Endometrial microvascular endothelial cells (primary cell): Measurements from ENCODE around the gene SLAMF7. TPM values are rescaled to one million over a fixed set of nuclear protein-coding genes. Genes with fewer than 3 reads are reported as not detected.

ENCODE experiments used
- in situ Hi-C: cut with HindIII; loops from 2 replicates; pipeline ENCODE4 v1.10.0; 2017; ENCODE audit warnings: low sequenced_read_pairs, low pct_unique_long_range_greater_than_20kb; ENCODE audit errors: inconsistent ontology term
- total RNA-seq: library from RNA; depleted of rRNA; stranded (reverse); fragments of >200 nt; gene quantifications from one replicate; pipeline ENCODE4 v1.2.3, GENCODE V29; 2015; ENCODE audit errors: inconsistent ontology term

SLAMF7 gene
- total RNA-seq, 1 donor from 2014 or later = not detected

DNA sequence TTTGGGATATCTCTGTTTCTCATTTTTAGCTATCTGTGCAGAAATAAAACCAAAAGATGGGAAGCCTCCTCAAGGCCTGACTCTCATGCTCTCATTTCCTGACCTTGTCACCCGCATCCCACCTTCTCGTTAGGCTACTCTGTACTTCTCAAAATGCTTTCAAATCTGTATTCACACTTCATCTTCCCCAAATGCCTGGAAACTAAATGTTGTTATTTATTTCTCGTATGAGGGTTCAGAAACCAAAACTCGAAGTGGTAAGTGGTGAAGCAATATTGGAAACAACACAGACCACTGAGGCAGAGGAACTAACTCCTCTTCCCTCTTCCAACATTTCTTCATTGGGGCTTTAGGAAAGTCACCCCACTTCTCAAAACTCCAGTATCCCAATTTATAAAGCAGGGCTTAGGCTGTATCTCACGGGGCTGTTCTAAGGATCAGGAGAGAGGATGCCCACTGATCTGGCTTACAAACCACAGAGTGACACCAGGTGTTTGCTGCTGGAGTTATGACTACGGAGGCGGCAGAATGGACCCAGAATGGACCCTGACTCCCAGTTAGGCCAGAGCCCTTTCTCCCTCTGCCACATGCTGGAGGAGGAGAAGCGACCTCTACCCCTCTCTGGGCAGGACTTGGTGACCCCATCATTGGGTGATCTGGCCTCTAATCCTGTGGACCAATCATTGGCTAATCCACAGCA lies 3.5 kb downstream of the SLAMF7 start:
- in situ Hi-C loops = no loop called here

DNA sequence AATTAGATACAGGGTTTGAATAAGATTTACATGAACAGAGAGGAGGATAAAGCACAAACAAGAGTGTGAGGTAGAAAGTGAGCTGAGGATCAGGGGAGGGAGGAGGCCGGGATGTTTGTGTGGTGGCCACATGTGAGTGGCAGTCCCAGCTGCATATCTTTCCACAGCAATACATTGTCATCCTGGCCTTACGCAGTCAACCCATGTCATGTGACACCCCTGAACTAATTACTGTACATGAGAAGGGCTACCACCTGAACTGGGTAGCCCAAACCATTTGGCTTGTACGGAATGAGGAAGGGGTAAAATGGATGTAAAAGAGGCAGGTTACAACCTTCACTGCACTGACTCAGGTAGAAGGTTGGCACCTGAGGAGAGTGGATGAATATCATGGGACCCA lies 4.2 kb downstream of the SLAMF7 start:
- in situ Hi-C loops = no loop called here

DNA sequence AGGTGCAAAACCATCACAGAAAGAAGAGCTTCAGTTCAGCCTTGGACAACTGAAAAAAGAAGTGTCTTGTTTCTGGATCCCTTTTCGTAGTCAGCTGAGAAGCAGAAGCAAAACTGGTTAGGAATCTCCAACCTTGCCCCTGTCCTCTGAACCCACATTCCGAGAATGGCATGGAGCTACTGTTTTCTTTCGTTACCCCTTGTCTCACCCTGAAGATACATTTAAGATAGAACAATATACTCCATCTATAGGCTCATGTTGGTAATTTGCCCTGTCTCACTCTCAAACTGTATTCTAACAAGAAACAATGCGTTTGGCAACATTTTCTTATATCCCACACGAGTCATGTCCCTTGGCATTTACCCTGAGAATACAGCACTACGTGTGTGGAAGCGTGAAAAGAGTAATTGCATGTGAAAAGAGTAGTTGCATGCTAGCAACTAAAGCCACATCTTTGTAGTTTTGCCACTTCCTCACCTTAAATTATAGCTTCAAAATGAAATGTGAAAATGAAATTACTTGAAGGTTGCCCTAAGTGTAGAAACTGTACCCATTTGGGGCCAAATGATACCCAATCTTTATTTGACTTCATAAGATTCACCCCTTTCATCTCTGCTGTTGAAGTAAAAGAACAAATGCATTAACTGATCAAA lies 5.3 kb downstream of the SLAMF7 start:
- in situ Hi-C loops = no loop called here

DNA sequence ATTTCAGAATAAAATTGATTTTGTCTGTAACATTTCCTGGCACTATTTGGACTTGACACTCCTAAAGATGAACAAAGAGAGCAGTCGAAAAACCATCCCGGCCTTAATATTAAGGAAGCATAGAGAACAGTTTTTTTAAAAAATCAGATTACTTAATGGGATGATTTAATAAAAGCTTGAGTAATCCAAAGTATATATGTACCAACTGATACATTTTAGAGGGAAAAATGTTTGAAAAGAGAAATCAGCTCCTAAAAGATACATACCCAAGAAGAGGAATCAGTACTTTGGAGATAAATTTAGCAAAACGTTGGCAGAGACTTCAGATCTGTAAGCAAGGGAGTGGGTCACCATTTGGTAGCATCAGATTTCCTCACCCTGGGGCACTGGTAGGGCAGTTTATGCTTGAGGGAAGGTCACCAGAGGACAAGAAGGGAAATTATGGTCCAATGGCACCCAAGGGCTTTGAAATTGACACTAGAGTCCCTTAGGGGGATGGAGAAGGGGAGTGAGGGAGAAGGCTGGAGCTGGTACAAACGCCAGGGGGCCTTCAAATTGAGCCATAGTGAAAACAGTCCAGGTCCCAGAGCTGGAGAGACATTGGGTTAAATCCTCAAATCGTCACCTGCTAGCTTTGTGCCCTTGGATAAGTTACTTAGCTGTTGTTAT lies 5.9 kb downstream of the SLAMF7 start:
- in situ Hi-C loops = no loop called here

DNA sequence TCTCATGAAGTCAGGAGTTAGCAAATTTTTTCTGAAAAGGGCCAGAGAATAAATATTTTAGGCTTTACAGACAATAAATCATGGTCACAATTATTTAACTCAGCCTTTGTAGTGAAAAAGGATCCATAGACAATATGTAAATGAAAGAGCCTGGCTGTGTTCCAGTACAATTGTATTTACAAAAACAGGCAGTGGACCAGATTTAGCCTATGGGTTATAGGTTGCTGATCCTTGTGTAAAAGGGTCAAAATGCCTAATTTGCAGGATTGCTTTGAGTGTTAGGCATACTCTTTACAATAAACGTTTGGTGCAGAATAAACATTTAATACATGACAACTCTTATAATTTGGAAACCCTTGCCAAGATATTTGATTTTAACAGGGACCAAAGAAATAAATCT lies 6.5 kb downstream of the SLAMF7 start:
- in situ Hi-C loops = no loop called here

DNA sequence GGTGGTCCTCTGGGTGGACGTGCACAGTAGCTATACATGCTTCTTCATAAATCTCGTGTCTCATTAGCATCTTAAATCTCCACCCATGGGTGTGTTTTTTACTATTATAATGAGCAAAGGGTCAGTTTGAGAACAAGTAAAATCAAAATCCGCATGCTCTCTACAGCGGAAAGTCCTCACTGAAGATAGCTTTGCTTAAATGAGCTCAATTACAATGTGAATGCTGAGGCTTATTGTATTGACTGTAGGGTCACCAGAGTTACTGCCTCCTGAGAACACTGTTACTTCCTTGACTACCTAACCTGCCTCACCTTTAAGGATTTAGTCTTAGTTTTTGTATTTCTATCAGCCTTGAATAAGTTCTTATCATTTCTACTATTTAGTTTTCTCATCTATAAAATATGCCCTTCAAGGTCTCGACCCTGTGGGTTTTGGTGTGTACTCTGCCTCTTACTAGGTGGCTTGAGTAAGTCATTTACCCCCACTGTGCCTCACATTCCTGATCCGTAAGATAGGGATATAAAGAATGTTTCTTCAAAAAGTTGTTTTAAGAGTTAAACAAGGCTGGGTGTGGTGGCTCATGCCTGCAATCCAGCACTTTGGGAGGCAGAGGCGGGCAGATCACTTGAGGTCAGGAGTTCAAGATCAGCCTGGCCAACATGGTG lies 7.9 kb downstream of the SLAMF7 start:
- in situ Hi-C loops = no loop called here

DNA sequence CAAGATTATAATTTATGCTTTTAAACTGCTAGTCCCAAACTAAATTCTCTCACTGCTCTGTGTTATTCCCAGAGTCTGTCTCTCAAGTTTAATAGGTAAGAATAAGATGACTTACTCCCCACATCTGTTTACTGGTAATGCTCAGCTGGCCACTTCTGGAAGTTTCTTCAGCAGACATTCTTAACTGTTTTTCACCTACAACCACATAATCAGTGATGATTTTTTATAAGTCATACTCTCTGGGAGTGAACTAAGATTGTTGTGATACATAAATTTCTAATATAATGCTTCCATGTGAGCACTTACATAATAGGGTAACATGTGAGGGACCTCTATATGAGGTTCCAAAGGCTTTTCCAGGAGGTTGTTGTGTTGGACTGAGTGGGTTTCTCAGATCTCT lies 8.7 kb downstream of the SLAMF7 start:
- in situ Hi-C loops = no loop called here

DNA sequence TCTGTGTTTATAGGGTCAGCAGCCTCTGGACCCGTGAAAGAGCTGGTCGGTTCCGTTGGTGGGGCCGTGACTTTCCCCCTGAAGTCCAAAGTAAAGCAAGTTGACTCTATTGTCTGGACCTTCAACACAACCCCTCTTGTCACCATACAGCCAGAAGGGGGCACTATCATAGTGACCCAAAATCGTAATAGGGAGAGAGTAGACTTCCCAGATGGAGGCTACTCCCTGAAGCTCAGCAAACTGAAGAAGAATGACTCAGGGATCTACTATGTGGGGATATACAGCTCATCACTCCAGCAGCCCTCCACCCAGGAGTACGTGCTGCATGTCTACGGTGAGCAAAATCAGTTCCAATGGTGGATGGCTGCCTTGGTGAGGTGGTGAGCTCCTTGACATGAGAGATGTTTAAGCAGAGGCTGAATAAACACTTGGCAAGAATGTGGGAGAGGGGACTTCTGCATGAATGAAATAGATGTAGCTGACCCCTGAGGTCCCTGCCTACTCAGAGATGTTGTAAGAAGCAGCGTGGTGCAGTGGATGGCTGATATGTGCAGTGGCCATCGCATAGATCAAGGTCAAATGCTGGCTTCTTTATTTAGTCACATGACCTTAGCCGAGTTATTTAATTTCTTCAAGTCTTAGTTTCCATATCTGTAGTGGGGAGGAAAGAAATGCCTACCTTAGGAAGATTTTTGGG lies 9.3 kb downstream of the SLAMF7 start:
- in situ Hi-C loops = no loop called here

DNA sequence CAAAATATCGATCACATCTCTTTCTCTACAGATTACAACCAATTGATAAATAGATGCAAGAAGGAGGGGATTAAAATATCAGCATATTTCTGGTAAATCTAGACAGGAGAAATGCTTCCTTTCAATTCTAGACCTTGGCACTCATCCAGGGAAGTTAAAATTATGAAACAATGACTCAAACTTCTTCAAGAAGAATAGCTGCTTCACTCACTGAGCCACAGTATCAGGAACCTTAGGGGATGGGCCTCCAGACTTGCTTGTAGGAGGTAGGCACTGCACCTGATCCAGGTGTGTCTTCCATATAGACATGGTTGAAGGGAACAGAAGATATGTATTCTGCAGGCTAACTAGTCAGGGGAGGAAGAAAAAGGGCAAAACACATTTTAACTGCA lies 9.8 kb downstream of the SLAMF7 start:
- in situ Hi-C loops = no loop called here

DNA sequence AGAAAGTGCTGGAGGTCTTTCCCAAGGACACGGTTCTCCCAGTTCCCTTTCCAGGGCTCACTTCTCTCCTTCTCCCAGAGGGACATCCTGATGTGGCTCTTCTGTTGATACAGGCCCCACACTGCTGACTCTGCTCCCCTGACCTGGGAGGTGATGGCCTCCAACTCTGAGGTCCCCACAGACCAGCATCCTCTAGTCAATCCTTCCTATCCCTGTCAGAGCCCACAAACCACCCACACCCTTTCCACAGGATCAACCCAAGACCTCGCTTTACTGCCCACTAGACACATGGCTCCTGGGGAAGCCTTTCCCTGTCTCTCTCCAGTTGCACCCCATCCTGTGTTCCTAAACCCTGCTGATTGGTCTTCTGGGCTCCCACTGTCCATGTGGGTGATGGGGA lies 11.6 kb downstream of the SLAMF7 start:
- in situ Hi-C loops = no loop called here

DNA sequence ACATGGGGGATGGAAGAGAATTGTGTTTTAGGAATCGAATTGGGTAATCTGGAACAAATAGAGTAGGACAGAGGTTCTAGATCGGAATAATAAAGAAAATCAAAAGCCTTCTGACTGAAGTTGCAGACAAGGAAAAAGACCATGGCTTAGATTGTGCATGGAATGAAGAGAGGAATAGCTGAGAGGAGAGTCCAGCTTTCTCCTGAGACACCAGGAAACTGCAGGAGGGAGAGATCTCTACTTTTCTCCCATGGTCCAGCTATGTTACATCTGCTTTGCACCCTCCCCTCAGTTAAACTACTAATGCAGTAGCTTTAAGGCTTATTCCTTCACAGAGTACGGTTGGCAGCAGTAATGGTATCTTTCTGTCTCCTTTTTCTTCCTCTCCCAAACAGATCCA lies 13.4 kb downstream of the SLAMF7 start:
- in situ Hi-C loops = no loop called here

DNA sequence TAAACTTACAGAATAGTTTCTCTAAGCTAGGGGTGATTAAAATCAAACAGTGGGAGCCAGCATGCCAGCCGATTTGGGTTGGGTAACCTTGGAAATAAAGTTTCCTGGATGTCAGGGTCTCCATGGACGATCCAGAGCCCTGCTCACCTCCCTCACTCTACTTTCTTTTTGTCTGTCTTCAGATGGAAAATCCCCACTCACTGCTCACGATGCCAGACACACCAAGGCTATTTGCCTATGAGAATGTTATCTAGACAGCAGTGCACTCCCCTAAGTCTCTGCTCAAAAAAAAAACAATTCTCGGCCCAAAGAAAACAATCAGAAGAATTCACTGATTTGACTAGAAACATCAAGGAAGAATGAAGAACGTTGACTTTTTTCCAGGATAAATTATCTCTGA lies 13.9 kb downstream of the SLAMF7 start:
- in situ Hi-C loops = no loop called here

DNA sequence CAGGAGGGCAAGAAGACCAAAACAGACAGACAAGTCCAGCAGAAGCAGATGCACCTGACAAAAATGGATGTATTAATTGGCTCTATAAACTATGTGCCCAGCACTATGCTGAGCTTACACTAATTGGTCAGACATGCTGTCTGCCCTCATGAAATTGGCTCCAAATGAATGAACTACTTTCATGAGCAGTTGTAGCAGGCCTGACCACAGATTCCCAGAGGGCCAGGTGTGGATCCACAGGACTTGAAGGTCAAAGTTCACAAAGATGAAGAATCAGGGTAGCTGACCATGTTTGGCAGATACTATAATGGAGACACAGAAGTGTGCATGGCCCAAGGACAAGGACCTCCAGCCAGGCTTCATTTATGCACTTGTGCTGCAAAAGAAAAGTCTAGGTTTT lies 14.5 kb downstream of the SLAMF7 start:
- in situ Hi-C loops = no loop called here

DNA sequence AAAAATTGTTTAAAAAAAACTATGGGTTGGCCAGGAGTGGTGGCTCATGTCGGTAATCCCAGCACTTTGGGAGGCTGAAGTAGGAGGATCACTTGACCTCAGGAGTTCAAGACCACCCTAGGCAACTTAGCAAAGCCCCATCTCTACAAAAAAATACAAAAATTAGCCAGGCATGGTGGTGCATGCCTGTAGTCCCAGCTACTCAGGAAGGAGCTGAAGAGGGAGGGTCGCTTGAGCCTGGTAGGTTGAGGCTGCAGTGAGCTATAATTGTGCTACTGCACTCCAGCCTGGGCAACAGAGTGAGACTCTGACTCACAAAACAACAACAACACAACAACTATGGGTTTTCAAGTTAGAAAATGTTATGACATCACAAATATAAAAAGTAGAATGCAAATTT lies 16.4 kb downstream of the SLAMF7 start:
- in situ Hi-C loops = no loop called here

DNA sequence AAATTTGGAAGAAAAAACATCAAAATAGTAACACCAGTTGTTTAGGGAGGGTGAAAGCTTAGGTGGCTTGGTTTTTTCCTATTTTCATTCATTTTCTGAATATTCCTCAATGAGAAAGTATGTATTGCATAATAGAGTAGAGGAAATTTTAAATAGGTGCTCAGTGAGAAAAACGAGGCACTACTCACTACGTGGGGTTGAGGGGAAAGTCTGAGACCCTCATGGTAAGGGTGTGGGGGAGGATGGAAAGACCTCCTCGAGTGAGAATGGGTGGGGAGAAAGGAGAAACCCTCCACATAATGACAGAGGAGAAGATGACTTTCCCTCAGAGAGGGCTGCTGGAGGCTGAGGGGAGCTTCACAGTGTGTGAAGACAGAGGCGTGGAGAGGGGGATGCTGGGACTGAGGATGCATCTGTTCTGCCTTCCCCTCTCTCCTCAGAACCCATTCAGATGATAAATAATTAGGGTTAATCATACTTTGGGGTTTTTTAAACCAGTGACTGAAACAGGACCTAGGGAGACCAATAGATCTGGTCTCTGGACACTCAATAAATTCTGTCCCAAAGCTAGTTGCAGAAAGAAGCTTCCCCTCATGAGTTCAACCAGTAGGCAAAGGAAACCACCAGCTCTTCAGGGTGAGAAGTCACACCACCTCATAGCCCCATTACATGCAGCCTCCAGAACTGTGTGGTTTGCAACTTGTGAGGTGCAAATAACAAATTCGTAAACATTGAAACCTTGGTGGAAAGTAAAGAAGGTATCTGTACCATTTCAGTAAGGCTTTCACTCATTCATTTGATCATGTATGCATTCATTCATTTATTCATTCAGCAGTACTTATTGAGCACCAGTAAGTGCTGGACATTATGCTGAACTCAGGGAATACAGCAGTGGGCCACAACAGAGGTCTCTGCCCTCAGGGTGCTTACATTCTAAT lies 17.1 kb downstream of the SLAMF7 start:
- in situ Hi-C loops = no loop called here

DNA sequence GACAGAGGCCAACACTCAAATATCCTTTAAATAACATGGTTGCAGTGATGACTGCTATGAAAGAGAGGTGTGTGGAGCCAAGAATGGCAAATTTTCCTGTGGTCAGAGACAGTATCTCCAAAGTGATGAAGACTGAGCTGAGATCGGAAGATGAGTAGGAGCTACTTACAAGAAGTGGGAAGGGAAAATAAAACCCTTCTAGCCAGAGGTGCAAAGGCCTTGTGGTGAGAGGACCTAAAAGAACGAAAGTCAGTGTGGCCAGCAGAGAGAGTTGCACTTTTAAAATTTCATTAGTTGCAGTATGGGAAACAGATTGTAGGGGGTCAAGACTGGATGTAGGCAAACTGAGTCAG lies 17.8 kb downstream of the SLAMF7 start:
- in situ Hi-C loops = no loop called here

DNA sequence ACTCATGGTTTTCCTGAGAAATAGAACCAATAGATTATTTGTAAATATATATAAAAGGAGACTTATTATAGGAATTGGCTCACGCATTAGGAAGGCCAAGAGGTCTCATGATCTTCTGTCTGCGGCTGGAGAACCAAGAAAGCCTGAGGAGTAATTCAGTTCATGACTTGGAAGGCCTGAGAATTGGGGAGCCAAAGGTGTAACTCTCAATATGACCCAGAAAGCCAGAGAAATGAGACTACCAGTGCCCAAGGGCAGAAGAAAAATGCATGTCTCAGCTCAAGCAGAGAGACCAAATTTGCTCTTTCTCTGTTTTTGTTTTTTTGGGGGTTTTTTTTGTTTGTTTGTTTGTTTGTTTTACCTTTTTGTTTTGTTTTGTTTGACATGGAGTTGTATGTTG lies 19.5 kb downstream of the SLAMF7 start:
- in situ Hi-C loops = no loop called here

DNA sequence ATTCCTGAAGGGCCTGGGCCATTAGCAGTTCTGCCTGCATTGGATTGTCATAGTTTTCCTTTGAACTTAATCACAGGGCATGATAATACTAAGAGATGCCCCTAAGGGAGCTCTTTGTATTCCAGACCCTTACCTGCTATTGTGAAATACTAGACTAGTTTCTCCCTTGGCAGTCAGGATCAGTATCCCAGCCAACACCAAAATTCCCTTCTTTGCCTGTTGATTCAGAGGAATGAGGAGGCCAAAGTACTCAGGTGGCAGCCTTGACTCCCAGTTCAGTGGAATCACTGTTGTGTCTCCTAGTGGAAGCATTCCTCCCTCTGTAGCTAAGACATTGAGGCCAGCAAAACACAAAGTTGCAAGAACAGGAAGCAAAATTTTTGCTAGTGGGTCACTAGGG lies 20.7 kb downstream of the SLAMF7 start:
- in situ Hi-C loops = no loop called here
